Fibroblast of lung (primary cell): ENCODE data around the gene REEP5. TPM values are rescaled to one million over a fixed set of nuclear protein-coding genes. Genes with fewer than 3 reads are reported as not detected.

Source experiments
- DNase-seq, 2 donors: peaks; one replicate each; pipeline versions ENCODE4 v3.0.0 to v3.0.0-alpha.2; 2010; ENCODE audit warnings: low read depth in 2 of 2
- H2AFZ ChIP-seq: 2 replicates; pipeline ENCODE4 v1.5.1; 2012; ENCODE audit warnings: low read length, control low read depth, inconsistent platforms
- H3K27ac ChIP-seq: 2 replicates; pipeline ENCODE4 v1.5.1; 2011; ENCODE audit warnings: low read length, control low read depth; ENCODE audit not compliant: insufficient read depth
- H3K27me3 ChIP-seq: 2 replicates; pipeline ENCODE4 v1.5.1; 2011; ENCODE audit warnings: mild to moderate bottlenecking, low read length; ENCODE audit not compliant: control insufficient read depth, insufficient read depth
- H3K36me3 ChIP-seq: 2 replicates; pipeline ENCODE4 v1.5.1; 2011; ENCODE audit warnings: low read length; ENCODE audit not compliant: control insufficient read depth, insufficient read depth
- H3K4me1 ChIP-seq: 2 replicates; pipeline ENCODE4 v1.5.1; 2011; ENCODE audit warnings: low read length; ENCODE audit not compliant: control insufficient read depth, insufficient read depth; ENCODE audit errors: extremely low read depth
- H3K4me2 ChIP-seq: 2 replicates; pipeline ENCODE4 v1.5.1; 2011; ENCODE audit warnings: low read length, control low read depth; ENCODE audit not compliant: insufficient read depth; ENCODE audit errors: extremely low read depth
- H3K4me3 ChIP-seq, 4 experiments: fragments of 200-600 bp in 1 of 4; sonication (generic) in 1 of 4; replicated peaks in 1 of 4; 2 replicates each; pipeline ENCODE4 v1.5.1; 2011 to 2016; ENCODE audit warnings: low read length in 4 of 4, low read depth in 3 of 4, mild to moderate bottlenecking in 3 of 4, control low read depth in 2 of 4, inconsistent platforms in 1 of 4, mixed read lengths in 1 of 4; ENCODE audit not compliant: insufficient read depth in 1 of 4; ENCODE audit errors: control extremely low read depth in 1 of 4
- H3K79me2 ChIP-seq: 2 replicates; pipeline ENCODE4 v1.5.1; 2012; ENCODE audit warnings: mild to moderate bottlenecking, low read length, inconsistent platforms; ENCODE audit not compliant: control insufficient read depth, insufficient read depth
- H3K9ac ChIP-seq: 2 replicates; pipeline ENCODE4 v1.5.1; 2011; ENCODE audit warnings: mild to moderate bottlenecking, low read length, control low read depth; ENCODE audit not compliant: insufficient read depth
- H3K9me3 ChIP-seq: 2 replicates; pipeline ENCODE4 v1.5.1; 2012; ENCODE audit warnings: low read depth, low read length; ENCODE audit not compliant: control insufficient read depth, insufficient read depth
- H4K20me1 ChIP-seq: 2 replicates; pipeline ENCODE4 v1.5.1; 2011; ENCODE audit warnings: low read length; ENCODE audit not compliant: control insufficient read depth, insufficient read depth; ENCODE audit errors: extremely low read depth
- CTCF ChIP-seq, 2 donors: IDR thresholded peaks in 1 of 2; conservative IDR thresholded peaks in 1 of 2; 1 replicate in 1 of 2; 2 replicates in 1 of 2; pipeline ENCODE4 v1.5.1; 2011 to 2012; ENCODE audit warnings: low read length in 2 of 2, control low read depth in 1 of 2, inconsistent platforms in 1 of 2, low read depth in 1 of 2, mild to moderate bottlenecking in 1 of 2
- EZH2 ChIP-seq: IDR thresholded peaks from 2 replicates; pipeline ENCODE4 v1.5.1; 2012; ENCODE audit warnings: low read length, control low read depth, mild to moderate bottlenecking; ENCODE audit errors: missing control alignments
- polyA plus RNA-seq, 2 donors: library from polyadenylated mRNA; depleted of rRNA in 1 of 2; stranded (reverse) in 1 of 2; unstranded in 1 of 2; fragments of >200 nt; gene quantifications; 2 replicates each; pipeline ENCODE4 v1.2.1, GENCODE V29; 2011 to 2012; ENCODE audit warnings: missing spikeins in 1 of 2
- total RNA-seq: library from RNA; depleted of rRNA; stranded (reverse); fragments of >200 nt; gene quantifications from 2 replicates; pipeline ENCODE4 v1.2.1, GENCODE V29; 2014

Gene REEP5
- total and polyA plus RNA-seq, 2 donors (not counting 1 experiment from before 2014, with no cell fraction given) = 56.8 to 111 TPM

GRCh38 chr5:112876362-112876761 is 45.7 kb downstream of the REEP5 start:
- no peaks in the 10 kb centered on the region for H3K4me1 ChIP-seq
- no peak overlapping the region for H3K27ac ChIP-seq
- no peaks in the 10 kb centered on the region for H4K20me1 ChIP-seq
- H3K36me3 ChIP-seq = no peaks in the 10 kb centered on the region
- H2AFZ ChIP-seq = no peak overlapping the region
- H3K9ac ChIP-seq = no peak overlapping the region
- DNase-seq = no peak
- no peak overlapping the region for H3K4me2 ChIP-seq
- no peaks in the 10 kb centered on the region for H3K27me3 ChIP-seq
- H3K4me3 ChIP-seq = no peak overlapping the region
- TF ChIP-seq CTCF (conservative IDR thresholded peaks at IDR 0.05 in 1 of 2, IDR thresholded peaks at IDR 0.05 in 1 of 2; ENCODE audit: low read depth in 1 of 2, low read length in 2 of 2) = no peak
- TF ChIP-seq EZH2 = no peak
- H3K9me3 ChIP-seq = no peaks in the 10 kb centered on the region
- no peaks in the 10 kb centered on the region for H3K79me2 ChIP-seq

- Histone ChIP-seq H3K27me3 (no peaks in the 10 kb centered on the region), H3K9me3 (no peaks in the 10 kb centered on the region), H3K4me1 (no peaks in the 10 kb centered on the region), H3K9ac (no peak overlapping the region), H3K79me2 (peaks cover 2% of the 10 kb centered on the region), H4K20me1 (no peaks in the 10 kb centered on the region), H2AFZ (no peak overlapping the region), H3K4me2 (no peak overlapping the region), H3K27ac (no peak overlapping the region), H3K4me3 (no peak overlapping the region), H3K36me3 (peaks cover 12% of the 10 kb centered on the region)
- no peak for TF ChIP-seq EZH2
- no peak for TF ChIP-seq CTCF (conservative IDR thresholded peaks at IDR 0.05 in 1 of 2, IDR thresholded peaks at IDR 0.05 in 1 of 2; ENCODE audit: low read depth in 1 of 2, low read length in 2 of 2)
- DNase-seq = peak in 1 of 2 donors; percentile 12
These were observed 51.1 kb downstream of the REEP5 start for GRCh38 chr5:112870966-112871365.

- DNase-seq = no peak
- H2AFZ ChIP-seq = no peak overlapping the region
- TF ChIP-seq EZH2 (no peak), CTCF (conservative IDR thresholded peaks at IDR 0.05 in 1 of 2, IDR thresholded peaks at IDR 0.05 in 1 of 2; ENCODE audit: low read depth in 1 of 2, low read length in 2 of 2) (no peak)
- no peak overlapping the region for H3K4me3 ChIP-seq
- H3K4me2 ChIP-seq = no peak overlapping the region
- H3K9ac ChIP-seq = no peak overlapping the region
- H3K79me2 ChIP-seq = peaks cover 2% of the 10 kb centered on the region
- no peaks in the 10 kb centered on the region for H4K20me1 ChIP-seq
- no peak overlapping the region for H3K27ac ChIP-seq
- no peaks in the 10 kb centered on the region for H3K4me1 ChIP-seq
- peaks cover 12% of the 10 kb centered on the region for H3K36me3 ChIP-seq
- no peaks in the 10 kb centered on the region for H3K27me3 ChIP-seq
- H3K9me3 ChIP-seq = no peaks in the 10 kb centered on the region
These were observed 52.1 kb downstream of the REEP5 start for GRCh38 chr5:112869948-112870347.
